IMR-90 (cell line): ENCODE data around the gene ZNF800. TPM values are rescaled to one million over a fixed set of nuclear protein-coding genes. Genes with fewer than 3 reads are reported as not detected.

Source experiments
- ATAC-seq: fragments of 200-7000 bp; cut with Tn5 transposase; 2 replicates; pipeline ENCODE4 v1.9.1; 2020; ENCODE audit warnings: low read depth, mild to moderate bottlenecking, moderate library complexity
- BruUV-seq: library from RNA; stranded (reverse); fragments of 400-500 nt; replicated peaks from 2 replicates; lab custom pipeline; 2021; lab: Mats Ljungman, UMichigan
- CTCF ChIA-PET: fragments of 300-600 bp; formaldehyde crosslinking; extraction: SDS; loops from one replicate; lab custom pipeline; 2021; ENCODE audit warnings: antibody characterized with exemption; lab: Yijun Ruan, JAX
- POLR2A ChIA-PET: fragments of 300-600 bp; sonication (Branson Sonifier 250); formaldehyde crosslinking; loops from one replicate; lab custom pipeline; 2022; ENCODE audit warnings: antibody characterized with exemption; ENCODE audit not compliant: unreplicated experiment; lab: Charles Lee
- DNase-seq: peaks from one replicate; pipeline ENCODE4 v3.0.0; 2013
- H2AFZ ChIP-seq: replicated peaks from 2 replicates; pipeline ENCODE3; 2013; ENCODE audit warnings: low read length, mild to moderate bottlenecking; ENCODE audit not compliant: poor library complexity
- H2AK5ac ChIP-seq: 2 replicates; pipeline ENCODE4 v1.6.1; 2013; ENCODE audit warnings: low read depth, low read length, inconsistent platforms
- H2AK9ac ChIP-seq: replicated peaks from 2 replicates; pipeline ENCODE3; 2013; ENCODE audit warnings: mild to moderate bottlenecking, low read depth, low read length, moderate library complexity; ENCODE audit not compliant: poor library complexity
- H2BK120ac ChIP-seq: 2 replicates; pipeline ENCODE4 v1.6.1; 2013; ENCODE audit warnings: low read depth, low read length, inconsistent platforms
- H2BK15ac ChIP-seq: 3 replicates; pipeline ENCODE4 v1.6.1; 2013; ENCODE audit warnings: low read depth, low read length, inconsistent platforms
- H2BK20ac ChIP-seq: 2 replicates; pipeline ENCODE4 v1.6.1; 2013; ENCODE audit warnings: low read depth, mild to moderate bottlenecking, inconsistent platforms, low read length, moderate library complexity
- H2BK5ac ChIP-seq: 2 replicates; pipeline ENCODE4 v1.6.1; 2013; ENCODE audit warnings: mild to moderate bottlenecking, low read depth, low read length, inconsistent platforms; ENCODE audit not compliant: poor library complexity, severe bottlenecking
- H3K14ac ChIP-seq: replicated peaks from 2 replicates; pipeline ENCODE4 v1.6.1; 2013; ENCODE audit warnings: low read depth, low read length, inconsistent platforms
- H3K18ac ChIP-seq: 2 replicates; pipeline ENCODE4 v1.6.1; 2013; ENCODE audit warnings: low read depth, low read length, control low read depth
- H3K23ac ChIP-seq: 2 replicates; pipeline ENCODE4 v1.6.1; 2013; ENCODE audit warnings: low read depth, low read length, inconsistent platforms
- H3K27ac ChIP-seq: 2 replicates; pipeline ENCODE4 v1.5.1; 2013; ENCODE audit warnings: mild to moderate bottlenecking, control low read depth, low read length; ENCODE audit not compliant: insufficient read depth
- H3K27me3 ChIP-seq: 2 replicates; pipeline ENCODE4 v1.6.1; 2013; ENCODE audit warnings: low read length; ENCODE audit not compliant: control insufficient read depth, insufficient read depth
- H3K36me3 ChIP-seq: 2 replicates; pipeline ENCODE4 v1.6.1; 2013; ENCODE audit warnings: low read length, mixed read lengths; ENCODE audit not compliant: control insufficient read depth, insufficient read depth
- H3K4ac ChIP-seq: 2 replicates; pipeline ENCODE4 v1.6.1; 2013; ENCODE audit warnings: low read depth, low read length, inconsistent platforms
- H3K4me1 ChIP-seq: 2 replicates; pipeline ENCODE4 v1.6.1; 2013; ENCODE audit warnings: low read length, mixed read lengths; ENCODE audit not compliant: control insufficient read depth, insufficient read depth
- H3K4me2 ChIP-seq: 2 replicates; pipeline ENCODE4 v1.6.1; 2013; ENCODE audit warnings: low read depth, mild to moderate bottlenecking, control low read depth, low read length, moderate library complexity
- H3K4me3 ChIP-seq: 2 replicates; pipeline ENCODE4 v1.5.1; 2013; ENCODE audit warnings: low read depth, mild to moderate bottlenecking, control low read depth, low read length, moderate library complexity; ENCODE audit not compliant: insufficient read depth
- H3K56ac ChIP-seq: 2 replicates; pipeline ENCODE4 v1.6.1; 2013; ENCODE audit warnings: low read length, inconsistent platforms; ENCODE audit not compliant: insufficient read depth; ENCODE audit errors: extremely low read depth
- H3K79me1 ChIP-seq, 2 experiments: 2 replicates each; pipeline ENCODE4 v1.6.1; 2013; ENCODE audit warnings: low read length in 2 of 2, inconsistent platforms in 1 of 2, low read depth in 1 of 2
- H3K9ac ChIP-seq: 2 replicates; pipeline ENCODE4 v1.6.1; 2013; ENCODE audit warnings: low read depth, low read length, control low read depth
- H3K9me1 ChIP-seq: 2 replicates; pipeline ENCODE4 v1.6.1; 2013; ENCODE audit warnings: low read length, inconsistent platforms; ENCODE audit not compliant: insufficient read depth
- H3K9me3 ChIP-seq: 2 replicates; pipeline ENCODE4 v1.6.1; 2013; ENCODE audit warnings: low read length; ENCODE audit not compliant: control insufficient read depth, insufficient read depth
- H4K20me1 ChIP-seq: 2 replicates; pipeline ENCODE4 v1.6.1; 2013; ENCODE audit warnings: low read length, inconsistent platforms; ENCODE audit not compliant: insufficient read depth
- H4K5ac ChIP-seq: 2 replicates; pipeline ENCODE4 v1.6.1; 2013; ENCODE audit warnings: mild to moderate bottlenecking, low read depth, low read length, control low read depth
- H4K8ac ChIP-seq, 2 experiments: 2 replicates each; pipeline ENCODE4 v1.6.1; 2013; ENCODE audit warnings: low read depth in 2 of 2, low read length in 2 of 2, control low read depth in 1 of 2, inconsistent platforms in 1 of 2
- H4K91ac ChIP-seq: 2 replicates; pipeline ENCODE4 v1.6.1; 2013; ENCODE audit warnings: low read depth, low read length, inconsistent platforms; ENCODE audit not compliant: insufficient read depth
- MAFK ChIP-seq: IDR thresholded peaks from 2 replicates; pipeline ENCODE4 v1.6.1; 2012; ENCODE audit warnings: low read depth, low read length, improper control_type of control experiment
- MXI1 ChIP-seq: IDR thresholded peaks from 2 replicates; pipeline ENCODE4 v1.6.1; 2012; ENCODE audit warnings: low read depth, mild to moderate bottlenecking, low read length, moderate library complexity, borderline replicate concordance
- NFE2L2 ChIP-seq: fragments of 150-350 bp; IDR thresholded peaks from 2 replicates; pipeline ENCODE4 v1.6.1; 2016; ENCODE audit warnings: low read depth, mild to moderate bottlenecking, low read length
- WGBS, 2 experiments: methylation state at CpG; one replicate each; pipeline versions ENCODE4 v1.1.5 to v1.1.7; 2013; ENCODE audit warnings: missing lambda C conversion rate in 2 of 2; ENCODE audit not compliant: insufficient read length in 1 of 2; ENCODE audit errors: extremely low coverage in 2 of 2; 5-methylcytosine and 5-hydroxymethylcytosine counted together
- dilution Hi-C: fragments of 300-500 bp; cut with HindIII; formaldehyde crosslinking; loops from one replicate; pipeline ENCODE4 v1.14.3; 2018; ENCODE audit warnings: low sequenced_read_pairs; ENCODE audit not compliant: unreplicated experiment
- in situ Hi-C: fragments of 300-500 bp; cut with MboI; formaldehyde crosslinking; loops from 3 replicates; pipeline ENCODE4 v1.14.3; 2019; ENCODE audit warnings: low sequenced_read_pairs, inconsistent platforms, mixed read lengths
- intact Hi-C: fragments of 100-400 bp; cut with micrococcal nuclease; formaldehyde crosslinking; loops from 2 replicates; pipeline ENCODE4 v1.10.0; 2022
- polyA plus RNA-seq, 3 experiments: library from polyadenylated mRNA; depleted of rRNA; stranded (reverse); fragments of >200 nt; gene quantifications; 2 replicates each; pipeline ENCODE4 v1.2.3, GENCODE V29; 2012; ENCODE audit warnings: low replicate concordance in 1 of 3
- total RNA-seq: library from RNA; depleted of rRNA; stranded (reverse); fragments of >200 nt; gene quantifications from 2 replicates; pipeline ENCODE4 v1.2.3, GENCODE V29; 2012

ZNF800 gene
- total and polyA plus RNA-seq, 2 of the 4 experiments (the other 2 are of a cell fraction), result 6.9 to 13.1 TPM

- no peak overlapping the region for H3K4me3 ChIP-seq
- H3K9me3 ChIP-seq, result no peaks in the 10 kb centered on the region
- intact Hi-C loops, result no loop called here
- BruUV-seq, result no TSS peak
- H3K27me3 ChIP-seq, result no peaks in the 10 kb centered on the region; the same call in 1 of the 2 replicates
- H2BK5ac ChIP-seq, result no peak overlapping the region
- no peak overlapping the region for H2AK9ac ChIP-seq
- peak overlapping the region; percentile 27; the same call in 1 of the 2 replicates for H3K18ac ChIP-seq
- H2BK15ac ChIP-seq, result no peak overlapping the region
- WGBS, 2 experiments, result no CpG with 5 or more reads among the region's 2 CpGs
- H3K27ac ChIP-seq, result no peak overlapping the region
- H4K91ac ChIP-seq, result no peak overlapping the region
- ChIA-PET POLR2A (no interaction called here), CTCF (no interaction called here)
- H3K36me3 ChIP-seq, result no peaks in the 10 kb centered on the region
- in situ Hi-C loops, result no loop called here
- no peak overlapping the region for H3K4ac ChIP-seq
- H3K79me1 ChIP-seq, result no peaks in the 10 kb centered on the region
- peaks cover 3% of the 10 kb centered on the region; the same call in 1 of the 2 replicates for H3K4me1 ChIP-seq
- DNase-seq (no peak), ATAC-seq (no peak)
- no peak overlapping the region for H3K56ac ChIP-seq
- H3K14ac ChIP-seq, result no peak overlapping the region
- no peaks in the 10 kb centered on the region for H4K20me1 ChIP-seq
- no peak overlapping the region for H2AK5ac ChIP-seq
- dilution Hi-C loops, result no loop called here
- H3K23ac ChIP-seq, result no peak overlapping the region
- no peak overlapping the region for H2BK20ac ChIP-seq
- H2BK120ac ChIP-seq, result no peak overlapping the region
- no peak overlapping the region for H3K4me2 ChIP-seq
- no peak for TF ChIP-seq NFE2L2
- no peak for TF ChIP-seq MAFK
- no peak for TF ChIP-seq MXI1
- no peaks in the 10 kb centered on the region; the same call in 1 of the 2 replicates for H3K9me1 ChIP-seq
- no peak overlapping the region for H2AFZ ChIP-seq
- H3K9ac ChIP-seq, result no peak overlapping the region
- H4K8ac ChIP-seq, result no peak overlapping the region
- H4K5ac ChIP-seq, result no peak overlapping the region
Measured at GRCh38 chr7:127438836-127439235, 46.3 kb upstream of the ZNF800 start.
